HCT116 (cell line): Measurements from ENCODE around the gene SLC44A1. TPM values are rescaled to one million over a fixed set of nuclear protein-coding genes. Genes with fewer than 3 reads are reported as not detected.

Experiments used
- ATAC-seq: fragments of 200-7000 bp; cut with Tn5 transposase; 2 replicates; pipeline ENCODE4 v1.9.1; 2020; ENCODE audit warnings: mild to moderate bottlenecking, moderate library complexity
- BruUV-seq: library from RNA; stranded (reverse); fragments of 400-500 nt; replicated peaks from 2 replicates; lab custom pipeline; 2021; lab: Mats Ljungman, UMichigan
- CTCF ChIA-PET: fragments of 300-600 bp; sonication (Branson Sonifier 250); formaldehyde crosslinking; loops from one replicate; lab custom pipeline; 2021; ENCODE audit warnings: antibody characterized with exemption; lab: Charles Lee
- POLR2A ChIA-PET: fragments of 300-600, 350-600 bp; sonication (Branson Sonifier 250); formaldehyde crosslinking; loops from one replicate; lab custom pipeline; 2021; ENCODE audit warnings: antibody characterized with exemption; lab: Charles Lee
- RAD21 ChIA-PET, 2 experiments: fragments of 300-600 bp; sonication (Branson Sonifier 250); formaldehyde crosslinking; loops; one replicate each; lab custom pipeline; 2023; ENCODE audit warnings: low total read pairs in 2 of 2; ENCODE audit not compliant: uncharacterized antibody in 2 of 2, unreplicated experiment in 2 of 2, low non-redundant PET in 1 of 2; lab: Charles Lee
- DNase-seq: peaks from one replicate; pipeline ENCODE4 v3.0.0-alpha.2; 2010; ENCODE audit warnings: low read depth, low spot score
- H2AFZ ChIP-seq: fragments of 200-600 bp; shearing (Covaris generic), sonication (generic); 2 replicates; pipeline ENCODE4 v1.6.1; 2017; ENCODE audit warnings: low read depth, mixed run types, mixed read lengths, antibody characterized with exemption, low read length; ENCODE audit not compliant: poor library complexity, severe bottlenecking
- H3K27ac ChIP-seq: 2 replicates; pipeline ENCODE4 v1.5.1; 2012; ENCODE audit warnings: low read depth, low read length
- H3K27me3 ChIP-seq: fragments of 200-600 bp; sonication (generic); 2 replicates; pipeline ENCODE4 v1.6.1; 2016; ENCODE audit warnings: mixed run types, low read length, mixed read lengths; ENCODE audit not compliant: insufficient read depth
- H3K36me3 ChIP-seq, 2 experiments: fragments of 200-500 bp in 1 of 2; fragments of 200-600 bp in 1 of 2; sonication (Bioruptor generic) in 1 of 2; sonication (generic) in 1 of 2; 2 replicates each; pipeline versions ENCODE4 v1.5.1 to v1.6.1; 2014 to 2016; ENCODE audit warnings: low read length in 2 of 2, inconsistent platforms in 1 of 2, mixed read lengths in 1 of 2, mixed run types in 1 of 2; ENCODE audit not compliant: insufficient read depth in 2 of 2, control insufficient read depth in 1 of 2
- H3K4me1 ChIP-seq, 2 experiments: fragments of 200-600 bp in 1 of 2; sonication (generic) in 1 of 2; 2 replicates each; pipeline versions ENCODE4 v1.5.1 to v1.6.1; 2012 to 2017; ENCODE audit warnings: low read length in 2 of 2, inconsistent platforms in 1 of 2, mild to moderate bottlenecking in 1 of 2, mixed read lengths in 1 of 2, mixed run types in 1 of 2, moderate library complexity in 1 of 2; ENCODE audit not compliant: insufficient read depth in 2 of 2, control insufficient read depth in 1 of 2
- H3K4me2 ChIP-seq: fragments of 200-600 bp; sonication (generic); 2 replicates; pipeline ENCODE4 v1.6.1; 2017; ENCODE audit warnings: mixed run types, low read length, mixed read lengths
- H3K4me3 ChIP-seq, 2 experiments: fragments of 200-600 bp in 1 of 2; sonication (generic) in 1 of 2; replicated peaks in 1 of 2; 2 replicates each; pipeline ENCODE4 v1.5.1; 2011 to 2016; ENCODE audit warnings: low read length in 2 of 2, control low read depth in 1 of 2, low read depth in 1 of 2, mild to moderate bottlenecking in 1 of 2, mixed read lengths in 1 of 2, mixed run types in 1 of 2
- H3K79me2 ChIP-seq: fragments of 200-600 bp; sonication (generic); 2 replicates; pipeline ENCODE4 v1.6.1; 2017; ENCODE audit warnings: mild to moderate bottlenecking, mixed run types, low read length, moderate library complexity, mixed read lengths; ENCODE audit not compliant: insufficient read depth
- H3K9ac ChIP-seq: fragments of 200-600 bp; sonication (generic); 2 replicates; pipeline ENCODE4 v1.6.1; 2016; ENCODE audit warnings: low read length, mixed read lengths
- H3K9me2 ChIP-seq: fragments of 200-600 bp; sonication (generic), shearing (Covaris generic); 2 replicates; pipeline ENCODE4 v1.6.1; 2017; ENCODE audit warnings: mixed run types, mild to moderate bottlenecking, moderate library complexity; ENCODE audit not compliant: insufficient read depth
- H3K9me3 ChIP-seq, 2 experiments: fragments of 200-500 bp in 1 of 2; fragments of 200-600 bp in 1 of 2; sonication (Bioruptor generic) in 1 of 2; sonication (generic) in 1 of 2; 2 replicates each; pipeline ENCODE4 v1.6.1; 2014 to 2017; ENCODE audit warnings: low read length in 2 of 2, mixed read lengths in 2 of 2, inconsistent platforms in 1 of 2, low read depth in 1 of 2, mild to moderate bottlenecking in 1 of 2, mixed run types in 1 of 2, moderate library complexity in 1 of 2; ENCODE audit not compliant: control insufficient read depth in 1 of 2, insufficient read depth in 1 of 2
- H4K20me1 ChIP-seq: fragments of 200-600 bp; sonication (generic), shearing (Covaris generic); 2 replicates; pipeline ENCODE4 v1.6.1; 2017; ENCODE audit warnings: mixed run types, mild to moderate bottlenecking, moderate library complexity; ENCODE audit not compliant: insufficient read depth
- ATF3 ChIP-seq: IDR thresholded peaks from 2 replicates; pipeline ENCODE4 v1.6.1; 2012
- CBX3 ChIP-seq: IDR thresholded peaks from 2 replicates; pipeline ENCODE4 v1.6.1; 2012; ENCODE audit warnings: low read depth
- EGR1 ChIP-seq: IDR thresholded peaks from 2 replicates; pipeline ENCODE4 v1.6.1; 2012; ENCODE audit warnings: low read depth
- ELF1 ChIP-seq: IDR thresholded peaks from 2 replicates; pipeline ENCODE4 v1.6.1; 2012; ENCODE audit warnings: low read depth, borderline replicate concordance
- EZH2 ChIP-seq: fragments of 200-600 bp; sonication (generic); IDR thresholded peaks from 2 replicates; pipeline ENCODE4 v1.6.1; 2017; ENCODE audit warnings: antibody characterized with exemption, mixed run types
- FOSL1 ChIP-seq: IDR thresholded peaks from 2 replicates; pipeline ENCODE4 v1.6.1; 2012; ENCODE audit warnings: low read depth
- MAX ChIP-seq: IDR thresholded peaks from 2 replicates; pipeline ENCODE4 v1.6.1; 2012
- POLR2A ChIP-seq: IDR thresholded peaks from 2 replicates; pipeline ENCODE4 v1.7.0; 2011; ENCODE audit warnings: borderline replicate concordance; ENCODE audit not compliant: insufficient read depth, insufficient read length; ENCODE audit errors: extremely low read depth
- RAD21 ChIP-seq: IDR thresholded peaks from 2 replicates; pipeline ENCODE4 v1.6.1; 2012; ENCODE audit warnings: low read depth, mild to moderate bottlenecking
- REST ChIP-seq: IDR thresholded peaks from 2 replicates; pipeline ENCODE4 v1.6.1; 2012; ENCODE audit warnings: low read depth
- SP1 ChIP-seq: IDR thresholded peaks from 2 replicates; pipeline ENCODE4 v1.6.1; 2012; ENCODE audit warnings: low read depth
- SRF ChIP-seq: IDR thresholded peaks from 2 replicates; pipeline ENCODE4 v1.6.1; 2012; ENCODE audit warnings: low read depth
- TCF7L2 ChIP-seq: IDR thresholded peaks from 2 replicates; pipeline ENCODE4 v1.7.0; 2011; ENCODE audit warnings: borderline replicate concordance, inconsistent platforms; ENCODE audit not compliant: insufficient read depth, insufficient read length; ENCODE audit errors: extremely low read depth
- YY1 ChIP-seq: IDR thresholded peaks from 2 replicates; pipeline ENCODE4 v1.6.1; 2011; ENCODE audit warnings: low read length, low read depth, moderate library complexity, mild to moderate bottlenecking; ENCODE audit not compliant: insufficient replicate concordance; ENCODE audit errors: extremely low read depth
- ZFX ChIP-seq: fragments of 450-650 bp; IDR thresholded peaks from 2 replicates; pipeline ENCODE4 v1.6.1; 2017
- ZNF274 ChIP-seq: fragments of 200-500 bp; sonication (Bioruptor generic); IDR thresholded peaks from 2 replicates; pipeline ENCODE4 v1.6.1; 2014; ENCODE audit warnings: mild to moderate bottlenecking, low read depth, low read length, inconsistent platforms
- intact Hi-C: fragments of 100-400 bp; cut with micrococcal nuclease; formaldehyde crosslinking; loops from 2 replicates; pipeline ENCODE4 v1.10.0; 2022
- total RNA-seq: library from RNA; stranded (reverse); gene quantifications from one replicate; pipeline ENCODE4 v1.2.1, GENCODE V29; 2021; ENCODE audit not compliant: unreplicated experiment

Gene SLC44A1
- total RNA-seq, 1 experiment from 2014 or later = 44.1 TPM

- Histone ChIP-seq H2AFZ (no peak overlapping the region), H3K4me3 (no peak overlapping the region), H3K9me2 (no peaks in the 10 kb centered on the region), H3K4me1 (no peaks in the 10 kb centered on the region), H3K9me3 (no peaks in the 10 kb centered on the region), H3K79me2 (no peaks in the 10 kb centered on the region), H4K20me1 (no peaks in the 10 kb centered on the region), H3K36me3 (no peaks in the 10 kb centered on the region), H3K27me3 (no peaks in the 10 kb centered on the region), H3K4me2 (no peak overlapping the region), H3K9ac (no peak overlapping the region), H3K27ac (no peak overlapping the region)
- BruUV-seq = no TSS peak
- ChIA-PET CTCF (no interaction called here), POLR2A (no interaction called here), RAD21 (no interaction called here)
- intact Hi-C loops = no loop called here
- no peak for ATAC-seq
- no peak for DNase-seq
- TF ChIP-seq ZFX = no peak
- TF ChIP-seq ZNF274 = no peak
- no peak for TF ChIP-seq YY1
- no peak for TF ChIP-seq TCF7L2
- TF ChIP-seq EGR1 = no peak
- no peak for TF ChIP-seq ELF1
These were observed 146.8 kb downstream of the SLC44A1 start for GRCh38 chr9:105391288-105391687.

- H3K9me3 ChIP-seq = no peaks in the 10 kb centered on the region
- POLR2A ChIA-PET = no interaction called here
- H3K9ac ChIP-seq = no peak overlapping the region
- H3K27me3 ChIP-seq = no peaks in the 10 kb centered on the region
- H3K4me1 ChIP-seq = no peaks in the 10 kb centered on the region
- H3K36me3 ChIP-seq = no peaks in the 10 kb centered on the region
- no peak overlapping the region for H3K27ac ChIP-seq
- no peaks in the 10 kb centered on the region for H4K20me1 ChIP-seq
- H3K79me2 ChIP-seq = no peaks in the 10 kb centered on the region
- no peaks in the 10 kb centered on the region for H3K9me2 ChIP-seq
- intact Hi-C loops = no loop called here
- RAD21 ChIA-PET = no interaction called here
- no peak overlapping the region for H2AFZ ChIP-seq
- no peak overlapping the region for H3K4me3 ChIP-seq
- ATAC-seq (no peak), DNase-seq (no peak)
- CTCF ChIA-PET = no interaction called here
- BruUV-seq = no TSS peak
- H3K4me2 ChIP-seq = no peak overlapping the region
- TF ChIP-seq CBX3 (no peak), TCF7L2 (no peak), ATF3 (no peak), MAX (no peak), RAD21 (no peak), FOSL1 (no peak), ZNF274 (no peak), REST (no peak), EGR1 (no peak), SP1 (no peak), ELF1 (no peak), SRF (no peak), POLR2A (no peak), YY1 (no peak), EZH2 (no peak)
These were observed 148.1 kb downstream of the SLC44A1 start for GRCh38 chr9:105392531-105392930.
